Measurements from ENCODE around the gene DCAF11. TPM values are rescaled to one million over a fixed set of nuclear protein-coding genes. Genes with fewer than 3 reads are reported as not detected.

DCAF11 gene
- total RNA-seq, 1 donor from 2014 or later = 83.5 TPM

GRCh38 chr14:24086193-24086955 is 28.2 kb upstream of the DCAF11 start:
- FAIRE-seq = no peak
- peaks cover 4% of the 10 kb centered on the region for H3K27me3 ChIP-seq (ENCODE audit: control insufficient read depth, insufficient read depth, low read length)
- H3K4me3 ChIP-seq (ENCODE audit: low read depth, low read length) = no peak overlapping the region
- DNase-seq (ENCODE audit: low read depth) = no peak
- no peaks in the 10 kb centered on the region for H3K36me3 ChIP-seq (ENCODE audit: control insufficient read depth, insufficient read depth, low read length)
- no peak for TF ChIP-seq CTCF (IDR thresholded peaks at IDR 0.05; ENCODE audit: insufficient read depth, low read length, severe bottlenecking)

- H3K36me3 ChIP-seq (ENCODE audit: control insufficient read depth, insufficient read depth, low read length) = no peaks in the 10 kb centered on the region
- H3K27me3 ChIP-seq (ENCODE audit: control insufficient read depth, insufficient read depth, low read length) = peaks cover 2% of the 10 kb centered on the region
- DNase-seq (ENCODE audit: low read depth) = no peak
- no peak overlapping the region for H3K4me3 ChIP-seq (ENCODE audit: low read depth, low read length)
- no peak for TF ChIP-seq CTCF (IDR thresholded peaks at IDR 0.05; ENCODE audit: insufficient read depth, low read length, severe bottlenecking)
- no peak for FAIRE-seq
These were observed 27.6 kb upstream of the DCAF11 start for GRCh38 chr14:24087004-24087403.

- Histone ChIP-seq H3K4me3 (ENCODE audit: low read depth, low read length) (no peak overlapping the region), H3K27me3 (ENCODE audit: control insufficient read depth, insufficient read depth, low read length) (no peaks in the 10 kb centered on the region), H3K36me3 (ENCODE audit: control insufficient read depth, insufficient read depth, low read length) (no peaks in the 10 kb centered on the region)
- FAIRE-seq = no peak
- no peak for DNase-seq (ENCODE audit: low read depth)
- no peak for TF ChIP-seq CTCF (IDR thresholded peaks at IDR 0.05; ENCODE audit: insufficient read depth, low read length, severe bottlenecking)
These were observed 26.5 kb upstream of the DCAF11 start for GRCh38 chr14:24088095-24088494.

- Histone ChIP-seq H3K4me3 (ENCODE audit: low read depth, low read length) (no peak overlapping the region), H3K27me3 (ENCODE audit: control insufficient read depth, insufficient read depth, low read length) (no peaks in the 10 kb centered on the region), H3K36me3 (ENCODE audit: control insufficient read depth, insufficient read depth, low read length) (no peaks in the 10 kb centered on the region)
- FAIRE-seq (no peak), DNase-seq (ENCODE audit: low read depth) (no peak)
- no peak for TF ChIP-seq CTCF (IDR thresholded peaks at IDR 0.05; ENCODE audit: insufficient read depth, low read length, severe bottlenecking)
These were observed 24.7 kb upstream of the DCAF11 start for GRCh38 chr14:24089890-24090289.

GRCh38 chr14:24092110-24092504 is 22.5 kb upstream of the DCAF11 start:
- TF ChIP-seq CTCF (IDR thresholded peaks at IDR 0.05; ENCODE audit: insufficient read depth, low read length, severe bottlenecking) = no peak
- no peak overlapping the region for H3K4me3 ChIP-seq (ENCODE audit: low read depth, low read length)
- FAIRE-seq = no peak

More at GRCh38 chr14:24092110-24092504, 22.5 kb upstream of the DCAF11 start:
- no peaks in the 10 kb centered on the region for H3K27me3 ChIP-seq (ENCODE audit: control insufficient read depth, insufficient read depth, low read length)
- H3K36me3 ChIP-seq (ENCODE audit: control insufficient read depth, insufficient read depth, low read length) = peaks cover 14% of the 10 kb centered on the region
- no peak for DNase-seq (ENCODE audit: low read depth)

Measured in bronchial epithelial cell (primary cell).